Colonic mucosa (tissue), 4 donors: ENCODE results near the gene CYB5D1. TPM values are rescaled to one million over a fixed set of nuclear protein-coding genes. Genes with fewer than 3 reads are reported as not detected.

Experiments
- DNase-seq: peaks from one replicate; pipeline ENCODE4 v3.0.0-alpha.2; 2020
- H3K27ac ChIP-seq: fragments of 200-600 bp; one replicate; pipeline ENCODE4 v1.8.0; 2021
- H3K27me3 ChIP-seq: fragments of 200-600 bp; one replicate; pipeline ENCODE4 v1.8.0; 2021
- H3K36me3 ChIP-seq: fragments of 200-600 bp; one replicate; pipeline ENCODE4 v1.8.0; 2021
- H3K4me1 ChIP-seq: fragments of 200-600 bp; one replicate; pipeline ENCODE4 v1.8.0; 2021; ENCODE audit warnings: mild to moderate bottlenecking
- H3K4me3 ChIP-seq: fragments of 200-600 bp; one replicate; pipeline ENCODE4 v1.8.0; 2021
- H3K9ac ChIP-seq, 2 donors: one replicate each; pipeline ENCODE4 v1.7.0; 2013; ENCODE audit warnings: control low read depth in 2 of 2, low read depth in 2 of 2, low read length in 2 of 2
- H3K9me3 ChIP-seq: fragments of 200-600 bp; one replicate; pipeline ENCODE4 v1.8.0; 2021
- CTCF ChIP-seq: fragments of 200-600 bp; IDR thresholded peaks from one replicate; pipeline ENCODE4 v1.8.0; 2022; ENCODE audit warnings: antibody characterized with exemption, mild to moderate bottlenecking
- intact Hi-C: fragments of 100-400 bp; cut with DNase I; formaldehyde crosslinking; loops from one replicate; pipeline ENCODE4 v1.14.1; 2022
- total RNA-seq, 2 donors: library from RNA; stranded (reverse); fragmentation: NEBNext Ultra II Directional in 1 of 2; extraction: Animal tissue kit (Norgen Biotek cat#: 25700) in 1 of 2; gene quantifications; one replicate each; pipeline ENCODE4 v1.2.1, GENCODE V29; 2021
- donor health status: healthy.
- donor health status: DM: no; HTN: no; CAD: no.
- donor health status: DM: no; HTN: no; CAD: no.

CYB5D1 gene
- total RNA-seq, 2 donors from 2014 or later = 9.4 to 18.2 TPM

- intact Hi-C loops = loop anchor here (5.0 kb wide), 1 partner anchor 174 kb away; no protein-coding TSS in a partner anchor
- H3K27ac ChIP-seq = no peak overlapping the region
- DNase-seq = no peak
- no peaks in the 10 kb centered on the region for H3K4me1 ChIP-seq
- no peaks in the 10 kb centered on the region for H3K27me3 ChIP-seq
- no peak overlapping the region for H3K4me3 ChIP-seq
- no peak for TF ChIP-seq CTCF
- H3K36me3 ChIP-seq = no peaks in the 10 kb centered on the region
- no peaks in the 10 kb centered on the region for H3K9me3 ChIP-seq
- no peak overlapping the region for H3K9ac ChIP-seq
These were observed 15.2 kb downstream of the CYB5D1 start for GRCh38 chr17:7873051-7873450.

- Histone ChIP-seq H3K9ac (no peak overlapping the region), H3K36me3 (no peaks in the 10 kb centered on the region), H3K9me3 (no peaks in the 10 kb centered on the region), H3K4me1 (no peaks in the 10 kb centered on the region), H3K27me3 (no peaks in the 10 kb centered on the region), H3K4me3 (no peak overlapping the region), H3K27ac (no peak overlapping the region)
- intact Hi-C loops = no loop called here
- no peak for DNase-seq
- no peak for TF ChIP-seq CTCF
These were observed 18.1 kb downstream of the CYB5D1 start for GRCh38 chr17:7875804-7876370.

- Histone ChIP-seq H3K4me1 (no peaks in the 10 kb centered on the region), H3K27me3 (no peaks in the 10 kb centered on the region), H3K27ac (no peak overlapping the region), H3K36me3 (no peaks in the 10 kb centered on the region), H3K9ac (no peak overlapping the region), H3K9me3 (no peaks in the 10 kb centered on the region), H3K4me3 (no peak overlapping the region)
- DNase-seq = no peak
- TF ChIP-seq CTCF = no peak
- intact Hi-C loops = no loop called here
These were observed 20.4 kb downstream of the CYB5D1 start for GRCh38 chr17:7878234-7878633.

- H3K4me3 ChIP-seq = no peak overlapping the region
- no peaks in the 10 kb centered on the region for H3K4me1 ChIP-seq
- peak overlapping the region in 1 of 2 donors; percentile 46 for H3K9ac ChIP-seq
- H3K9me3 ChIP-seq = no peaks in the 10 kb centered on the region
- intact Hi-C loops = no loop called here
- H3K27ac ChIP-seq = no peak overlapping the region
- no peak for TF ChIP-seq CTCF
- no peaks in the 10 kb centered on the region for H3K27me3 ChIP-seq
- H3K36me3 ChIP-seq = no peaks in the 10 kb centered on the region
- DNase-seq = no peak
These were observed 22.5 kb downstream of the CYB5D1 start for GRCh38 chr17:7880076-7880868.

- Histone ChIP-seq H3K9ac (peak overlapping the region in 1 of 2 donors; percentile 46), H3K4me1 (peaks cover 4% of the 10 kb centered on the region), H3K27ac (no peak overlapping the region), H3K27me3 (no peaks in the 10 kb centered on the region), H3K9me3 (no peaks in the 10 kb centered on the region), H3K4me3 (no peak overlapping the region), H3K36me3 (no peaks in the 10 kb centered on the region)
- TF ChIP-seq CTCF = no peak
- intact Hi-C loops = no loop called here
- no peak for DNase-seq
These were observed 23.7 kb downstream of the CYB5D1 start for GRCh38 chr17:7881276-7882054.
